Measurements from ENCODE around the gene HAND2.

Gene HAND2

DNA sequence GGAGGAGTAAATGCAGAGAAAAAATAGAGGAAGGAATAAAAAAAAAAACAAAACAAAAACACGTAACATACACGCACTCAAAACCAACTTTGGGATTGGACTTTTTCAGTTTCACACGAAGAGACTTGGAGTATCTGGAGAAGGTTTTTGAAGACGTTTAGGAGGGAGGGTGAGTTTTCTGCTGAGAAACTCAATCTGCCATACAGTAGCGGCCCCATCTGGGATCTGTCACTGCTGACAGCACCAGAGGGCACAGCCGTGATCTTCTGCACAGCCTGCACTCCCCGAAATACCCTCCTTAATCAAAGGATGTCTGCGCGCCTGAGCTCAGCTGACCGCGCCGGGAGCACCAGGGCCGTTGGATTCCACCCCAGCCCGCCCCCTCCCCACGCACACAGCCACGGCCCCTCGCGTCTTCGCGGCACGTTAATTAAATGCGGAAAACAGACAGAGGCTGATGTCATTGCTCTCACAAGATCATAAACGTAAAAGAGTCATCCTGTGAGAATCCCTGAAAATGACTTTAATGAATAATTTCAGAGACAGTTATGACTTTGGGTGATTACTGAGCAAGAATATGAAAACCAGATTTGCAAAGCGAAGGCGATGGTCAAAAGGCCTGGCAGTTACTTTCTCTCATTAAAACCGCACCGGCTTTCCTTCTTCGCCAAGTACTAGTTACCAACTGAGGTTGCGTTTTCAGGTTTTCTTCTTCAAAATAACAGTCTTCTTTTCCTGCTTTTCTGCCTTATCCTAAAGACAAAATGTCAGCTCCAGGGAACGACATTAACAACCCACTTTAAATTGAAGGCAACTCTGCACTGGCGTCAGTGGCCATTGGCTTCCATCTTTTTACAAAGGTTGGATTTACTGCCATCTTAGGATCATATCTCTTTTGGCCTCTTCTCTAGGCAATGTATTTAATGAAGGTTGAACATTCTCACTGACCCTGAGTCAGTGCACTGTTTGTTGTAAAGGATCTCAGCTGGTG is 10.6 kb downstream of the HAND2 start:
- DNase-seq, result no peak

DNA sequence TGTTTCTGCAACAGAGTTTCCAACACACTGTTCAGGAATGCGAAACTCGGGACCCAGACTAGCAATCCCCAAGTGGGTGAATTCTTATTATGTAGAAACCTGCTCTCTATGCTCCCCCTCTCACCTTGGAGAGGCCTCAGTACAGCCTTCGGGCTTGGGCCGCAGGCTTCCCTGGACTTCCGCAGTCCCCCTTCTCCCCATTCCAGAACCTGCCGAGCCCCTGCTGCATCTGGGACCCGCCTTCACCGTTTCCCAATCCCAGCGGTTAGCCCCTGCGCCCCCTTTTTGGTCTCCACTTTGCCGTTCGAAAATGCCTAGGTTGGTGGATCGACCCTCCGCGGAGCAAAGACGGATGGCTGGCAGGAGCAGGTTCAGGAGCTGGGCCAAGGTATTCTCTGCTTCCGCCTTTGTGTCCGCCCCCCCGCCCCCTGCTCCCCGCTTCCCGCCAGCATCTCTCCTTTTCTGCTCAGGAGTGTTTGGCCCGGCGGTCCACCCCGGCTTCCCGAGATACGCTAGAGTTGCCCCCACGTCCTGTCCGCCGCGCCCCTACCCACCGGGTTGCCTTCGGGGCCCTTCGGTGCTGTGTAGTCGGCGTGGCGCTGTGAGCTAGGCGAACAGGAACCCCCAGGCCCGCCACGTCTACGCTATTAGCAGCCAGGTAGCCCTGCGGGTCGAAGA is 11.5 kb downstream of the HAND2 start:
- DNase-seq, result no peak

DNA sequence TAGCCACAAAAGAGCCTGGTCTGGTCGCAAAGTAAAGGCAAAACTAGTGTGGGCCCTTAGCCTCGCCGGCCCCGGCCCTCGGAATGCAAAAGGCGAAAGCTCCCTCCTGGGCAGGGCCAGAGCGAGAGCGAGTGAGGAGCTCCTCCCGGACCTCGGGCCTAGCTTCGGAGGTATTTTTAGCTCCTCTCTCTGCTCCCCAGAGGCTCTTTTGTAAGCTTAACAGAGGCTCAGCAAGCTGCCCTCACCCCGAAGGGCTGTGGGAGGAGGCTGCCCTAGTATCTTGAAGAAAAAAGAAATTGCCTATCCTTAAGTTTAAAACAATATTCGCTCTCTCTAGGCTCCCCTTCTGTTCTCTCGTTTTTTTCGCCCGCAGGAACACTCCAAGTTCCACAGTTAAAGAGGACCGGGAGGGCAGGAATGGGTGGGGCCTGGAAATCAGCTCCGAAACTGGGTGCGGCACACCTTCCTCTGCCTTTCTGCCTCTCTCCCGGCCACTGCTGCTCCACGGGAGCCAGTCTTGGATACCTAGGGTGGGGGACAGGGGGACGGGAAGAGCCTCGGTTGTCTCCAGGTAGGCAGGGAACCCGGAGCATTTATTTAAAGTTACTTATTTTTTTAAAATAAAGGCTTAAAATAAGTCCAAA is 12.1 kb downstream of the HAND2 start:
- DNase-seq, result no peak

DNA sequence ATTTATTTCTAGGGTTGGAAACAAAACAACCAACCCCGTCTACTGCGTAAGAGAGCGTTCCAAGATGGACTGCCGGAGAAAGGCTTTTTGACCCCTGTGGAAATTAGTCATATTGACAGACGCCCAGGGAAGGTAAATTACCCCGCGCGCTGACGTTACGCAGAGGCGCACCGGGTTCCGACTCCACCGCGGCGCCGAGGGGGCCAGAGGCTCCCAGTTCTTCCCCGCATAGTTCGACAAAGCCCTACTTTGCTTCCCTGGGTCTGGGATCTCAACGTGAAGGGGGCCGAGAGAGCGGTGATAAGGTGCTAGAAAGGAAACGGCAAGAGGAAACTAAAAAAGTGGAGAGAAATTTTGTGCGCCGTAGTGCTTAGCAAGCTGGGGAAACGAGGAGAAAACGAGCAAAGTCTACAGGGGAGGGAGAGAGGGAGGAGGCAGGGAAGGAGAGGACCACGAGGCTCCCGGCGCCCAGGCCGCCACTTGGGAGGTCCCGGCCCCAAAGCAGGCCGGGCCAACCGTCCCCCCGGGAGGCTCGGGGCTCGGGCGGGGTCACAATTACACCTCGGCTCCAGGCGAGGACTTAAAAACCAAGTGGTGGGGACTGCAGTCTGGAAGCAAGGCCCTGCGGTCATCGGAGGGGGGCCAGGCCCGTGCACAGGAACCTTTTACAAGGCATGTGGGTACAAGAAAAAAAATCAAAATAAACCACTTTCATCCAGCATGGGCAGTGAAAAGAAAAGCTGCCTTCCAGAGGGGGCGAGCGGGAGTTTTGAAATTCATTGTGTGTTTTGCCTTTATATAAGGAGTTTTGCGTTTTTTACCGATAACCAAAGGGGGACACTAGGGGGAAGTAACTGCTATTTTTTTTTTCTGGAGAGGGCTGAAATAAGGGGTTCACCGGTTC is 13.2 kb downstream of the HAND2 start:
- DNase-seq, result no peak

DNA sequence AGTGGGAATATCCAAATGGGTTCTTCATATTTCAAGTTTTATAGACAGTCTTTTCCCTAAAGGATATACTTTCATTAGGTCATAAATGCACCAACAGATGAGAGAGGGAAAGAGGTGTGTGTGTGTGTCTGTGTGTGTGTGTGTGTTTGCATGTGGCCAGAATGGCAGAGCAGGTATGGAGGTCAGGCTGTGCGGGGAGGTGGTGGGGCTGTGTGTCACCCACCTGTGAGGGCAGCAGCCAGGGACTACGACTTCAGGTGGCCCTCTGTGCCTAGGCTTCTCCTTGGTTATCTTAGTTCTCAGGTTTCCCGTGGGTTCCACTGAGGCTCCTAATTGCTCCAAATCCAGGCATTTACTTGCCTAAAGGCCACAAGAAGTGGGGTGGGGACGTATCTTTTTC is 14.6 kb downstream of the HAND2 start:
- no peak for DNase-seq

DNA sequence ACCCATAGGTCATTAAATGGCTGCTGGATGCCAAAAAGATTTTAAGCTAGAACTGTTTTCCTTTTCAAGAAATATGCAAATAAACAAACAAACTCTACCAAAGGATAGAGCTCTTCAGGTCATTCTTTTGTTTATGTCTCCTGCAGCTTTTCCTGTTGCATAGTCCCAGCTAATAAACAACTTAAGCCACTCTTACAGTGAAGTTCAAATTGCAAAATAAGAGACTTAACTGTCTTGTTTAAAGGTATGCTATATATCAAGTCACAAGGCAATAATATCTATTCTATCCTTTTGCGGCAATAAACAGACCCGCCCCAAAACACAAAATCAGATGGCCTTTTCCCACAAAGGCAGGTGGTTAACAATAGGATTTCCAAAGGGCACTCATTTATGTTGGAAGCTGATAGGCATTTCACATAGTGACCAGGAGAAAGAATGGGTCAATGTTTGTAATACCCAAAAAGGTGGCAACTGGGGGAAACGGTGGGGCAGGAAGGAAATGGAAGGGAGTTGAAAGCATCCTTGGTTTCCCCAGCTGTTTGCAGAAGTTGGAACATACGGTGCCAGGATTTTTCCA is 15.3 kb downstream of the HAND2 start:
- no peak for DNase-seq

DNA sequence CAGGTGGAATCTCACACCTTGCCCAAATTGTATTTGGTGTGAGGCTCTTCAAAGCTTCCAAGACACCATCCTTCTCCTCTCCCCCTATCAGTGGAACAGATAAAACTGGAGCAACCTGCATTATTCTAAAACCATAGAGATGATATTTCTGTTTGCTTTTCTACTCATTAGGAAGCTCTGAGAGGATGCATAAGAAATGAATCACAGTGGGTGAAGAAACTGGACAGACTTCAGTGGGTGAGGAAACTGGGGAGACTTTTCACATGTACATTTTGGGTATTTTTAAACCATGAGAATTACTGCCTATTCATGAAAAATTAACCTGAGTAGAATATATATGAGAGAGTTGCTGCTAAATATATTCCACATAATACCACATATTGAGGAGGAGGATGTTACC is 16.4 kb downstream of the HAND2 start:
- DNase-seq, result no peak

DNA sequence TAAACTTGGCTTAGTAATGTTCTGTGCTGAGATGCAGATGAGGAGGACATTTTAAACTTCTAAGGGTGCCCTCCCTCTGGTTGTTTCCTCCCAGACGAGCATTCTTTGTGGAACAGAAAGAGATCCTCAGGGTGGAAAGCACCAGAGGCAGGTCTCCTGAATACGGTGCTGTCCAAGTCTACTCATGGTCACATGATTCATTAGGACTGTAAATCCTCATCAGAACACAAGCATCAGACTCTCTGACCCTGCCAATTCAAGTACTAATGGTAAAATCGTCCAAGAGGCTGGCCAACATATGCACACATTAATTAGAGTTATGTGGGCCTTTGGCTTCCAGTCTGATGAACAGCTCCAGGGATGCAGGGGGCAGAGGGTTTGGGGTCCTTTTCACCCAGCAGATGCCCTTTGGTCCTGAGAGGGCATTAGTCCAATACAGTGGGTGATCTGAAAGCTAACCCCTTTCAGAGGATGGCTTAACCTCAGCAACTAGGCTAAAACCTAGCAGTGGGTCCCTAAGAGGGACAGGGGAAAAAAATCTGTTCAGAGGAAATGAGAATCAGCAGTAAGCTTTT is 18.2 kb downstream of the HAND2 start:
- no peak for DNase-seq

DNA sequence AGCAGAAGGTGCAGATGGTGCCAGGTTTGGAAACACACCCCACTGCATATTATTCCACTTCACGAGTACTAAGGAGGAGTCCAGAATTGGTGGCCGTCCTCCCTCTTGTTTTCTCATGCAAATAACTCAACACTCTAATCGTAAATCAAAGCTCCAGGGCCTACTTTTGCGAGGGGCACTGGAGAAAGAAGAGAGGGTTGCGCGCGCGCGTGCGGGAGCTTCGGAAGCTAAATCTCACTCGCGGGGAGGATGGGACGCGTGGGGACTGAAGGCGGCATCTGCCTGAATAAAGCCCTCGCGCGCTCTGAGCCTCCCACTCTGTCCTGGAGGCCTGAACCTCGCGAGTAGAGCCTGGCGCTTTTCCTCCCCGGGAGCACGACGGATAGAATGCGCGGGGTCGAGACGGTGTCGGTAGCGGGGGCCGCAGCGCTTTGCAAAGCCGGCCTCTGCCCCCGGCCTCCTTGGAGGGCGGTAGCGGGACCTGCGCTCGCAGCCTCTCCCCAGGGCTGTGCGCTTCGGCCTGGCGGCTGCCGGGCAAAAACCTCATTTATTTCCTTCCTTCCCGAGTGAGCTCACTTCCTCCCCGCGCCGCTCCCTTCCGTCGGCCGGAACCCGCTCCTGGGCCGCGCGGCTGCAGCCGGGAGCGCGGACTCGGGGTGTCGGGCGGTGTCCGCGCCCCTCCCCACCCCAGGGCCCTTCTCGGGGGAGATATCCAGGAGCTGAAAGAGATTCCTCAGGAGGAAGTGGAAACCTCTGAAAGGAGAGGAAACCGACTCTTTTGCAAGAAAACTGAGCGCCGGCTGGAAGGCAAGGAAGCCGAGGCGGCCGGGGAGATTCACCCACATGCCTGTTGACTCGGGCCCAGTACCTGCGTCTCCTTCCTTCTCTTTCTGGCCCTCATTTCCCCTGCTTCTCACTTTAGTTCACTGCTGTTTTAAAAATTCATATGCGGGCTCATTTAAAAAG is 20.7 kb downstream of the HAND2 start:
- DNase-seq, result no peak

DNA sequence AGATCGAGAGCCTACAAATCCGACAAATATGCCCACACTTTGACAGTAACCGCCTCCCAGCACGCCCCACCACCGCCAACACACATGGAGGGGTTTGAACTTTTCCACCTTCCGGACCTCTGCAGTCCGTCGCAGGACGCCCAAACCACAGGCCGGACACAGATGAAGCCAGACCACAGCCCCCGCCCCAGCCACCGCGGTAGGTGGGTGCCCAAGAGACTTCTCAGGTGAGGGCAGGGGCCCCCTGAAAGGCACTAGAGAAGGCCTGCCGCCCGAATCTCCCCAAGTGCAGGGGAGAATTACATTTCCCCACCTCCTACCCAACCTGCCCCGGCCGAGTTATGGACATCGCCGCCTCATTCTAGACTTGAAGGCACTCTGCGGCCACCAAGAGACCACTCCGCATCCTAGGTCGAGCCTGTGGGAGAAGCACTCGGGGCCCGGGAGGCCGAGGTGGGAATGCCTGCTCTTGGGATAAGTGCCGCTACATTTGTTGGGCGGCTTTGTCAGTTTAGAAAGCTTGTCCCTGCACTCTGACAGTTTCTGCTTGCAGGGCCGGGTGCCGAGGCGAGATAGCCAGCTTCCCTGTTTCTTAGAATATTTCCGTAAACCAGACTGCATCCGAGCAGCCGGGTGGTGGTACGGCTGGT is 21.5 kb downstream of the HAND2 start:
- DNase-seq, result no peak

DNA sequence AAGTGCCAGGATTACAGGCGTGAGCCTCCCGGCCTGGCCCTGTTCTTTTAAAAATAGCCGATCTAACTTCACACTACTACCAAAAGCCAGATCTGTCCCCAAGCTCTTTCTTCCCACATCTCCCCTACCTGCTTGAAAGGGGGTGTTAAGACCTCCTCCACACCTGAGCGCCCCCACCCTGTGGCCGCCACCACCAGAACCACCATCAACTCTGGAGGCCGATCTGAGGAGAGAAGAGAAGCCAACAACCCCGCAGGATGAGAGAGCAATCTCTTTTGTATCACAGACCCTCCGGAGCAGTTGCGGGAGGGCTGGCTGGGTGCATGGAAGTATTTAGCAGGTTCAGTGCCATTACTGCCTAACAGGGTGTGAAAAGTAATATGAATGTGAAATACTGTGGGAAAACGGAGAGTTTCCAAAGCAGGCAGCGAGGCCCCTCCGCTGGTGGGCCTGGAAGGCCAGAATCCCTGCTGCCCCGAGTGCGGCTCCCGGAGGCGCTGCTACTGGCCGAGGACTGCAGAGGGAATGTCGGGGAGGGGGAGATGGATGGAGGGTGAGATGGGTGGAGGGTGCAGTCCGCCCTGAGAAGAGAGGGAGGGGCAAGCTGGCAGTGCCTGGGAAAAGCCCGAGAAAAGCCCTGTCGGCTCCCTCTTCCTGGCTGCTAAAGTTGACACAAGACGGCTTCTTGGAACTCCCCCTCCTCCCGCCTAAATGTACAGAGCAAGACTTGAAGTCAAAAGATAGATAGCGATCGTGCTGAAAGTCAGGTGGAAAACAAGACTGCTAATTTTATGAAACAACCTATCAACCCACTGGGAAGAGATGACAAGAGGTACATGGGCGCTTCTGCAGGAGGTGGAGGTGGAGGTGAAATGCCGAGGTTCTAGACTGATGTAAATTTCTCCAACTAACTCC is 22.3 kb downstream of the HAND2 start:
- DNase-seq, result no peak

DNA sequence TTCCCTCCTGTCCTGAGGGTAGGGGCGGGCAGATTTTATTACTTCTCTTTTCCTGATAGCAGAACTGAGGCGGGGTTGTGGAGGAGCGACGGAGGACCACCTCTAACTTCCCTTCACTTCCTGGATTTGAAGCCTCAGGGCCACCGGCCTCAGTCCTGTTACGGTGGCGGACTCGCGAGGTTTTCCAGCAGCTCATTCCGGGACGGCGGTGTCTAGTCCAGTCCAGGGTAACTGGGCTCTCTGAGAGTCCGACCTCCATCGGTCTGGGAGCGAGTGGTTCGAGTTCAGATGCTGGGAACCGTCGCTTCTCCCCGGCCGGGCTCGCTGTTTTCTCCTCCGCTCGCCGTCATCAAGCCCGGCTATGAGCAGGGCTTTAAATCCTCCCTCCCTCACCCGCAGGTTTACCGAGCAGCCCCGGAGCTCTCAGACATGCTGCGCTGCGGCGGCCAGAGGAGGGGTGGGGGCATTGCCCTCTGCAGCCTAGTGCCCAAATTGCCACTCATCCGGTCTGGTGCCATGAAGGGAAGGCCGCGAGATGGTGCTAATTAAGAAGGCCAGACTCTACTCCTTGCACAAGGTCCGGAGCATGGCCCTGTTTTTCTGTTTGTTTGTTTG is 23.3 kb downstream of the HAND2 start:
- DNase-seq, result no peak

DNA sequence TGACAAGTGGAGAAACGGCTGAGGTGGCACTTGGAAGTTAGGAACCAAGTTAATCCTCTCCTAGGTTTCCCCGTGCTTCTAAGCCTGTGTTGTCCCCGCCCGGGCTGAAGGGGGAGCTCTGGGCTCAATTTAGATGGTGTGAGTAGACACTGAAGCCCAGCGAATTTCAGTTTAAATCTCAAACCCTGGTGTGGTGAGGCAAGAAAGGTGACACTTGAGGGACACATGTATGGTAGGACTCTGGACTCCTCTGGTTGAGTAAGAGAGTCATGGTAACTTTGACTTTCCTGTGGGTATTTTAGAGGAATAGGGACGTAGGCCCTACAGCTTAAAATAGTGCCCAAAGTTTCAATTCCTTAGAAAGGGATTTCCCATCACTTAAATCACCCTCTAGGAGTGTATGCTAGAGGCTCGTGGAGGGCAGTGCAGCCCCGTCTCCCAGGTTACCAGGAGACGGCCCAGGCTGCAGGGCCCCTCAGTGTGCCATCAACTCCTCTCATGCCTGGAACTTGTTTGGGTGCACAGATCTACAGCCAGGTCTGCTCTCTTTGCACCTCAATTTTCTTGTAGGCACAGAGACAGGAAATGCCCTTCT is 24.0 kb downstream of the HAND2 start:
- DNase-seq, result no peak

DNA sequence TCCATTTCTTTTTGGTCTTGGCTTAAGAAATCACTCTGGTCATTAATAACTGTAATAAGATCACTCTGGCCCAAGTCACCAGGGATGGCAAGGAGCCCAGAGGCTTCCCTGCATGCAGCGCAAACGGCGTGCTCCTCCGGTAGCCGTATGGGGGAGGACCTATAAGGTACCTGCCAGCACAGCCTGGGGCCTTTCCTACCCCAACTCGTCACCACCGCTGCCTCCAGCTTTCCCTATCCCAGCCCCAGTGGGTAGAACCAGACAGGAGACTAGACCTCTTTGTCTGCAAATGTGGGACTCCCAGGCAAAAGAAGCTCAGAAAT is 25.9 kb downstream of the HAND2 start:
- DNase-seq, result no peak

DNA sequence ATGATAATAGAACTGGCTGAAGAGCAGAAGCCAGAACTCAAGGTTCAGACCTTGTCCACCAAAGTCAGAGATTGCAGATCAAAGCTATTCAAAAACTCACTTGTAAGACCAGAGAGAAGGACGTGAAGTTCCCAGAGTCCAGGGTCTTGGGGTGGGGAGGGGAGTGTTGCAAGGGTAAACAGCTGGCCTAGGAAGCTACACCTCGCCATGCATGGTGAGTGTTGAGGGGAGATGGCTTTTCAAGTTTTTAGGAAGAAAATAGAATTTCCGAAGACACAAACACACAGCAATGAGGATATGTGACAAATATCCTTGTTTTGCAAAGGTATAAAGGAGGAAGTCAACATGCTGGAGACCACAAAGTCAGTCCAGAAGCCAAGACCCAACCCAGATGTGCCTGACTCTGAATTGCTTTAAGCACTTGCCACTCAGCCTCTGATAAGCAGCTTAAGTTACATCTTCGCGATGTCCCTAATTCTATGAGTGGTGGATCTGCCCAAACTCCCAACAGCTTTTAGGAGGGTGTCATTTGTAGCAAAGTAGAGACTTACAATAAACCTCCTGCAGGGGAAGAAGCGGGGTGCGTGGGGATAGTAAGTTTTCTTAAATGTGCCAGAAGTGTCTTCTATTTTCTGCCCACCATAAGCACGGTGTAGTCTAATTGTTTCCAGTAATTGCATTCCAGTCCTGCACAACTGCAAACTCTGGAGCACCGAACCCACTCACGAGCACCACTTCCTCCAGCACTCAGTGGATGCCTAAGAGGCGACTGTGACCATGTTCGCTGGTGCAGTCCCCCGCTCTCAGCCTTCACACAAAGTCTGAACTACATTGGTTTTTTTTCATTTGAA is 26.5 kb downstream of the HAND2 start:
- no peak for DNase-seq

DNA sequence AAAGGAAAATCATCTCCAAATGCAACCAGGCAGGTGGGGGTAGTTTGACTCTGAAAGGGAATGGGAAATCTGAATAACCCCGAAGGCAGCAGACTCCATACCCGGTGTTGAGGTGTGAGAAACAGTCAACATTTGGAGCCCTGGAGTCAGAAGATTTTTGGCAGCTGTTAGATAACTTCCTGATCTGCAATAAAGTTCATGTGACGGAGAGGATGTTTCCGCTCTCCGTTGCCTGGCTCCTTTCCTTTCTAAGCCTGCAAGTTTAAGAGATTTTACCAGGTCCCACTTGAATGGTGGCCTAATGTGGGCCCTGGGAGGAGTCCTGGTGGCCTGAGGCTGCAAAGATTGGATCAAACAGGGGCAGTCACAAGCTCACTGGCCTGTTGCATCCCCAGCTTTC is 27.7 kb downstream of the HAND2 start:
- no peak for DNase-seq

DNA sequence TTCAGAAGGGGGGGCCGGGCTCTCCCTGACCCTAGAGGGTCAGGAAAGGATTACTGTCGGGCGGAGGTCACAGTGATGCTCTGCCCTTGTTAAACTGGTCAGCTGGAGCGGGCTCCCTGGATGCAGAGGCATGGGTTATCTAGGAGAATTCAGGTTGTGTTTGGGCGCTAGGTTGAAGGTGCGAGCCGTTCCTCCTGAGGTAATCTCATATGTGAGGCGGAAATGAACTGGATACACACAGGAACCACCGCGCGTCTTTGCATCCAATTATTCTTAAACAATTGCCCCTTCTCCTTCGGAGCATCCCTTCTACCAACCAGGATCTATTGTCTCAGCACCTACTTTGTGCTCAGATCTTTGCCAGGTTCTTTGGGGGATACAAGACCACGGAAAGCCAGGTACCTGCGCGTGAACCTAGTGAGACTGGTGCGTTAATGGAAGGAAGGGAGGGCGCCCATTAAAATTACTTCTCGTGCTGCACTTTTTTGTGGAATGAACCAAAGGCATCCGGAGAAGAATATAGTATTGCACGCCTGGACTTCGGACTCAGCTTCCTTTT is 28.4 kb downstream of the HAND2 start:
- no peak for DNase-seq
